Endometrial microvascular endothelial cells (primary cell): ENCODE data around the gene P2RX3. TPM values are rescaled to one million over a fixed set of nuclear protein-coding genes. Genes with fewer than 3 reads are reported as not detected.
"Not testable (repeated sequence)": the region's sequence is repeated elsewhere in the genome, so short reads cannot be mapped to it uniquely, and the experiment has no call there.

ENCODE experiments used
- in situ Hi-C: cut with HindIII; loops from 2 replicates; pipeline ENCODE4 v1.10.0; 2017; ENCODE audit warnings: low sequenced_read_pairs, low pct_unique_long_range_greater_than_20kb; ENCODE audit errors: inconsistent ontology term
- total RNA-seq: library from RNA; depleted of rRNA; stranded (reverse); fragments of >200 nt; gene quantifications from one replicate; pipeline ENCODE4 v1.2.3, GENCODE V29; 2015; ENCODE audit errors: inconsistent ontology term

Gene P2RX3
- total RNA-seq, 1 donor from 2014 or later: not detected

GRCh38 chr11:57360991-57361390 lies 22.8 kb downstream of the P2RX3 start:
- in situ Hi-C loops: no loop called here

- in situ Hi-C loops: not testable (repeated sequence)
These were observed 23.3 kb downstream of the P2RX3 start for GRCh38 chr11:57361420-57361819.

- in situ Hi-C loops: no loop called here
These were observed 23.8 kb downstream of the P2RX3 start for GRCh38 chr11:57361926-57362325.

GRCh38 chr11:57363131-57364080 lies 25.3 kb downstream of the P2RX3 start:
- in situ Hi-C loops: no loop called here

- in situ Hi-C loops: no loop called here
These were observed 26.9 kb downstream of the P2RX3 start for GRCh38 chr11:57364851-57365660.

- in situ Hi-C loops: no loop called here
These were observed 30.1 kb downstream of the P2RX3 start for GRCh38 chr11:57368106-57368844.

- in situ Hi-C loops: no loop called here
These were observed 30.7 kb downstream of the P2RX3 start for GRCh38 chr11:57368845-57369232.

GRCh38 chr11:57370251-57370650 lies 32.1 kb downstream of the P2RX3 start:
- in situ Hi-C loops: no loop called here

- in situ Hi-C loops: no loop called here
These were observed 32.8 kb downstream of the P2RX3 start for GRCh38 chr11:57370941-57371340.

- in situ Hi-C loops: no loop called here
These were observed 35.0 kb downstream of the P2RX3 start for GRCh38 chr11:57373146-57373545.

GRCh38 chr11:57374966-57375365 lies 36.8 kb downstream of the P2RX3 start:
- in situ Hi-C loops: no loop called here

- in situ Hi-C loops: no loop called here
These were observed 37.3 kb downstream of the P2RX3 start for GRCh38 chr11:57375490-57375889.

- in situ Hi-C loops: no loop called here
These were observed 38.2 kb downstream of the P2RX3 start for GRCh38 chr11:57376095-57377090.

GRCh38 chr11:57377107-57377506 lies 39.0 kb downstream of the P2RX3 start:
- in situ Hi-C loops: no loop called here

- in situ Hi-C loops: no loop called here
These were observed 40.0 kb downstream of the P2RX3 start for GRCh38 chr11:57378186-57378585.

- in situ Hi-C loops: no loop called here
These were observed 41.6 kb downstream of the P2RX3 start for GRCh38 chr11:57379732-57380131.

GRCh38 chr11:57380975-57381374 lies 42.8 kb downstream of the P2RX3 start, which contains the start of gene PRG3:
Gene PRG3 (minus strand): TSS chr11:57381150. CDS start chr11:57380708, 442 bp downstream.
- in situ Hi-C loops: no loop called here
